ENCODE results near the gene LRPAP1.

LRPAP1 gene

GRCh38 chr4:3522651-3523050 is 9.6 kb downstream of the LRPAP1 start:
- intact Hi-C loops (cut with DNase I) = no loop called here
- peak in 13 of 42 donors; percentile 4 to 34 (median 10) for DNase-seq

- DNase-seq = peak in 21 of 42 donors; percentile 3 to 56 (median 15)
- intact Hi-C loops (cut with DNase I) = no loop called here
Measured at GRCh38 chr4:3522326-3522640, 9.9 kb downstream of the LRPAP1 start.

- intact Hi-C loops (cut with DNase I) = no loop called here
Measured at GRCh38 chr4:3521621-3522325, 10.4 kb downstream of the LRPAP1 start.

GRCh38 chr4:3520796-3521600 is 11.2 kb downstream of the LRPAP1 start:
- peak in 27 of 42 donors; percentile 2 to 43 (median 15) for DNase-seq
- intact Hi-C loops (cut with DNase I) = no loop called here

More at GRCh38 chr4:3521621-3522325, 10.4 kb downstream of the LRPAP1 start:
- DNase-seq = peak in 24 of 42 donors; percentile 1 to 43 (median 10)

- DNase-seq = peak in 23 of 42 donors; percentile 1 to 39 (median 12)
- intact Hi-C loops (cut with DNase I) = no loop called here
Measured at GRCh38 chr4:3520276-3520675, 11.9 kb downstream of the LRPAP1 start.

- peak in 24 of 42 donors; percentile 2 to 38 (median 12) for DNase-seq
- intact Hi-C loops (cut with DNase I) = no loop called here
Measured at GRCh38 chr4:3519468-3520264, 12.6 kb downstream of the LRPAP1 start.

- intact Hi-C loops (cut with DNase I) = no loop called here
- peak in 21 of 42 donors; percentile 1 to 38 (median 9) for DNase-seq
Measured at GRCh38 chr4:3518941-3519340, 13.3 kb downstream of the LRPAP1 start.

- DNase-seq = peak in 17 of 42 donors; percentile 1 to 28 (median 6)
- intact Hi-C loops (cut with DNase I) = no loop called here
Measured at GRCh38 chr4:3518511-3518880, 13.7 kb downstream of the LRPAP1 start.

- peak in 19 of 42 donors; percentile 1 to 38 (median 7) for DNase-seq
Measured at GRCh38 chr4:3517731-3518510, 14.3 kb downstream of the LRPAP1 start.

GRCh38 chr4:3516836-3517730 is 15.1 kb downstream of the LRPAP1 start:
- peak in 20 of 42 donors; percentile 1 to 40 (median 20) for DNase-seq
- intact Hi-C loops (cut with DNase I) = no loop called here

More at GRCh38 chr4:3517731-3518510, 14.3 kb downstream of the LRPAP1 start:
- intact Hi-C loops (cut with DNase I) = no loop called here

GRCh38 chr4:3516061-3516835 is 16.0 kb downstream of the LRPAP1 start:
- intact Hi-C loops (cut with DNase I) = no loop called here
- DNase-seq = peak in 11 of 42 donors; percentile 2 to 35 (median 9)

GRCh38 chr4:3515646-3516045 is 16.6 kb downstream of the LRPAP1 start:
- DNase-seq = peak in 11 of 42 donors; percentile 12 to 47 (median 36)
- intact Hi-C loops (cut with DNase I) = no loop called here

- intact Hi-C loops (cut with DNase I) = no loop called here
- DNase-seq = peak in 32 of 42 donors; percentile 28 to 78 (median 64)
Measured at GRCh38 chr4:3514806-3515501, 17.3 kb downstream of the LRPAP1 start.

- intact Hi-C loops (cut with DNase I) = no loop called here
- peak in 2 of 42 donors; percentile 3 to 10 for DNase-seq
Measured at GRCh38 chr4:3514221-3514780, 17.9 kb downstream of the LRPAP1 start.

GRCh38 chr4:3513807-3514206 is 18.4 kb downstream of the LRPAP1 start:
- intact Hi-C loops (cut with DNase I) = no loop called here
- peak in 4 of 42 donors; percentile 2 to 11 (median 7) for DNase-seq

GRCh38 chr4:3512719-3513118 is 19.5 kb downstream of the LRPAP1 start:
- intact Hi-C loops (cut with DNase I) = no loop called here
- DNase-seq = peak in 1 of 42 donors; percentile 8

Measured in head of caudate nucleus (tissue), 42 donors.